Tibial nerve (tissue), 4 donors: ENCODE measurements around the gene GNMT.

ENCODE experiments used
- CTCF ChIP-seq, 5 experiments: fragments of 200-600 bp in 3 of 5; fragments of 450-650 bp in 2 of 5; sonication (generic) in 3 of 5; IDR thresholded peaks; one replicate each; pipeline ENCODE4 v1.5.1; 2016 to 2019; ENCODE audit warnings: antibody characterized with exemption in 5 of 5, mild to moderate bottlenecking in 3 of 5, moderate library complexity in 2 of 5
- EP300 ChIP-seq, 2 donors: sonication (generic); formaldehyde crosslinking; IDR thresholded peaks; one replicate each; pipeline ENCODE4 v1.6.1; 2017; ENCODE audit warnings: antibody characterized with exemption in 2 of 2, mild to moderate bottlenecking in 1 of 2
- POLR2A ChIP-seq, 2 donors: fragments of 450-650 bp; IDR thresholded peaks; one replicate each; pipeline ENCODE4 v1.6.1; 2017; ENCODE audit warnings: antibody characterized with exemption in 2 of 2, mild to moderate bottlenecking in 2 of 2, moderate library complexity in 2 of 2

- TF ChIP-seq POLR2A (IDR thresholded peaks at IDR 0.05) (no peak), EP300 (IDR thresholded peaks at IDR 0.05) (no peak), CTCF (IDR thresholded peaks at IDR 0.05) (no peak)
Measured at GRCh38 chr6:42988486-42989020, 28.0 kb downstream of the GNMT start.
